NCI-H2171 (cell line): ENCODE data around the gene MLLT6.

Experiments
- DNase-seq: peaks from one replicate; lab custom pipeline; 2025; lab: John Stamatoyannopoulos, UW

Gene MLLT6

GRCh38 chr17:38766341-38766740, 61.3 kb downstream of the MLLT6 start:
- no peak for DNase-seq

GRCh38 chr17:38768417-38768816, 63.3 kb downstream of the MLLT6 start:
- no peak for DNase-seq

GRCh38 chr17:38773258-38773657, 68.2 kb downstream of the MLLT6 start:
- DNase-seq, result no peak

- no peak for DNase-seq
Observed at GRCh38 chr17:38777641-38778250, 72.7 kb downstream of the MLLT6 start.
